Fibroblast of skin of right quadriceps (primary cell): Measurements from ENCODE around the gene MBNL3.

ENCODE experiments used
- DNase-seq: peaks from one replicate; pipeline ENCODE4 v3.0.0-alpha.2; 2013

MBNL3 gene

GRCh38 chrX:132413459-132413858, 75.4 kb downstream of the MBNL3 start:
- no peak for DNase-seq

- no peak for DNase-seq
Observed at GRCh38 chrX:132412208-132412607, 76.6 kb downstream of the MBNL3 start.

DNA sequence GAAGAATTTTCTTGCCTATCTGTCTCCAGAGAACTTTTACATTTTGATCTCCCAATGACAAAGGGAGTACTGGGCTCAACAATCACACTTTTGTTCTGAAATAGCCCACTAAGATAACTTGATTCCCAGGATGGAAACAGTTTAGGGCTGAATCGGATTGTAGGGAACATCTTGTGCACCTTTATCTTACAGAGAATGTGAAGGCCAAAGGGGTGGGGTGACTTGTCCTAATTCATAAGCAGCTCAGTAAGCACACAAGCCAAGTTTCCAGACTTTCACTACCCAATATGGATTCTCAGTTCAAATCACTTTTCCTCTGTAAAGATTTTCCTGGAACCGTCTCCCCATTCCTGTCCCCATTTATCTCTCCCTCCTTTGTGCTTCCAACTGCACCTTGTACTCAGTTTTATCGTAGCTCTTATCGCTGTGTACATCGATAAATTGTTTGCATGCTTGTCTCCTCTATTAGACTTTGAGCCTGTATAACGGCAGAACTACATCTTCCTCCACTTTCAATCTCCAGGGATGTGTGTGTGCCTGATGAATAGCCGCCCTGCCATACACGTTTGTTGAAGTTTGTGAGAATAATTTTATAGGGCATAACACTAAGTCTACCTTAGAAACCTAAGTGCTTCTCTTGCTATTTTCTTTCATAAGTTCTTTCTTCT, 77.4 kb downstream of the MBNL3 start:
- DNase-seq: no peak

DNA sequence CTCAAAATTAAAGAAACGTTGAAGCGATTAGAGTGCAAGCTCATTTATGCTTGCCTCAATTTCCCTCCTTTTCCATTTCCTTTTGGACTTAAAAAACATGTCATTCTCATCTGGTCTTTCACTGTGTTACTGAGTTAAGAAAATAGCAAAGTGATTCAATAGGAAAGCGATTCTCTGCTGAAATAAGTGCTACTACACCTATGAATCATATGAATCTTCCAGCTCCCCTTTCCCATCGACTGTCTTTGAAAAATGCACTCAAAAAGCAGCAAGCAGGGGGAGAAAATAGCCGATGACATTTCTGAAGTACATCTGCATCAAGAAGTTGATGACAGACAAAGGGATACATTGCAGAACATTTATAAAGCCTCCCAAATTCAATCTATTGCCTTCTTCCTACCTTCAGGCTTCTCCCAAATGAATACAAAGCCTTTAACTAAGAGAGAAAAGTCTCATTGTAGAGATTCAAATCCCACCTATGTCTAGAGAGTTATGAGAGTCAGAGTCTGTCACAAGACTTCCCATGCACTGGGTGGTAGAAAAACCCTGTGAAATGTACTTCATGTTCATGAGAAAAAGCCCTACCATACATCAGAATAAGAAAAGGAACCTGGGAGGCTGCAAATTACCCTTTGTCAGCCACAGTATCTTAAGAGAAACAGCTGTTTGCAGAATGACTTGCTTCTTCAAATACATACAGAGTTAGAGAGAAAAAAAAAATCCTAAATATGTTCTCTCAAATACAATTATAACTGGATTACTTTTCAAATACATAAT, 78.9 kb downstream of the MBNL3 start:
- DNase-seq: no peak

- no peak for DNase-seq
Observed at GRCh38 chrX:132407691-132408090, 81.1 kb downstream of the MBNL3 start.

GRCh38 chrX:132406106-132406505, 82.7 kb downstream of the MBNL3 start:
- DNase-seq: no peak

DNA sequence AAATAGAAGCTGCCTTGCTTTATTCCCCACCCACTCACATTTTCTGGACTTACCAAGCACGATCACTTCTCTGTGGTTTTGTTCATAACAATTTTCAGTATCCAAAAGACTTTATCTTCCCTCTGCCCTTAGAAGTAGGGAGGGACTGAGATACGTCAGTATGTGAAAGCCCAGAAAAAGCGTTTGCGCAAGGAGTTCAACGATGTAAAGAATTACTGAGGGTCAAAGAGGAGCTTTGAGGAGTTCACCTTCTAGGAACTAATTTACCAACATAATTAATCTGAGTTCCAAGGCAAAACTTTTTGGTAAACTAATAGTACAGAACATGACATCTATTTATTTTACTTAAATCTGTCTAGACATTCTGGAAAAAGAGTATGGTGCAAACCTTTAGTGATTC, 84.6 kb downstream of the MBNL3 start:
- DNase-seq: no peak

GRCh38 chrX:132401935-132402334, 86.9 kb downstream of the MBNL3 start:
- DNase-seq: peak; percentile 4

DNA sequence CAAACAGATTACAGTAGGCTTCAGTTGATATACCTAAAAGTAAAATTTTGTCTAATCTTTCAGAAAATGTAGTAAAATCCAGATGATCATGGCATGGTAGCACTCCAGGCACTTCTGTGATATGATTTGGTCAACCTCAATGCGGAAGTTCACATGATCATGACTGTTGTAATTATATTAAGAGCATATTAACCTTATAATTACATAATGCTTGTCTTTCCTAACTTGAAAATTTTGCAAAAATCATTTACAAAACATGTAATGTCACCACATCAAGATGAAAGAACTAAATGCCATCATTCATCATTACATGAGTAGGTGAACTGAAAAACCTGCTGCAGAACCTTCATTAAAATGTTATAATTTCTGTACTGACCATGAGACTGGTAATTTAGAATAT, 88.1 kb downstream of the MBNL3 start:
- no peak for DNase-seq

- DNase-seq: no peak
Observed at GRCh38 chrX:132395645-132396044, 93.2 kb downstream of the MBNL3 start.

DNA sequence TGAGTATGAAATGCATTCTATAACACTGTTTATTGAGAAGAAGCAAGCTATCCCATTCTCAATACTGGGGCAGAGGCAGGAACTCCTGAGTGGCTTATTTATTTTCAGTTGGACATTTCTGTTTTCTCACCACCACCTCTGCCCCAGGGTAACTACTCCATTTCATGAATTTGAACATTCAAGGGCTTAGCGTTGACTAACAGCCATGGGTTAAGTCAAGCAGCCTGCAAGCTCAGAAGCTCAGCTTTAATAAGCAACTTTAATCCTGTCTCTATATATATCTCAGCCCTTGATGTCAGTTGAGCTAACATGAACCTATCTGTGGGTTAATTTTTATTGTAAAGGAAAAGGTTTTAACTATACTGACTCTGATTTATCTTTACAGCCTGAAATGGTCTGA, 93.8 kb downstream of the MBNL3 start:
- no peak for DNase-seq

- no peak for DNase-seq
Observed at GRCh38 chrX:132394591-132394990, 94.2 kb downstream of the MBNL3 start.

- no peak for DNase-seq
Observed at GRCh38 chrX:132393992-132394391, 94.8 kb downstream of the MBNL3 start.

DNA sequence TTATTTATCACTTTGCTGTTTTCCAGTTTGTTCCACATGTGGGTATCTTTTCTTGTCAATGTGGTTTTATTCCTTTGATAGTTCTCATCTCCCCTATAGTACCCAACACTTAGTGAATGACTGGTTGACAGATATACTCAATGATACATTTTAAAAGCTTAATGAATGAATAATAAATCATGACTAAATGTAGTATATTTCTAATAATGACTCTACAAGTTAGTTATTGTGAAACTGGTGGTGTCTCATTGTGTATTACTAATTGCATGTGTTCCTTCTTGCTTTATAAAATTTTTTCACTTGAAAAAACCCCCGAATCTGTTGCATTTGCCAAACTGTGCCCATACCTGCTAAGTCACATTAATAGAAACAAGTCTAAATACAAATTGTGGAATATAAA, 95.4 kb downstream of the MBNL3 start:
- no peak for DNase-seq

GRCh38 chrX:132393085-132393484, 95.8 kb downstream of the MBNL3 start:
- no peak for DNase-seq

- DNase-seq: no peak
Observed at GRCh38 chrX:132390792-132391191, 98.0 kb downstream of the MBNL3 start.

DNA sequence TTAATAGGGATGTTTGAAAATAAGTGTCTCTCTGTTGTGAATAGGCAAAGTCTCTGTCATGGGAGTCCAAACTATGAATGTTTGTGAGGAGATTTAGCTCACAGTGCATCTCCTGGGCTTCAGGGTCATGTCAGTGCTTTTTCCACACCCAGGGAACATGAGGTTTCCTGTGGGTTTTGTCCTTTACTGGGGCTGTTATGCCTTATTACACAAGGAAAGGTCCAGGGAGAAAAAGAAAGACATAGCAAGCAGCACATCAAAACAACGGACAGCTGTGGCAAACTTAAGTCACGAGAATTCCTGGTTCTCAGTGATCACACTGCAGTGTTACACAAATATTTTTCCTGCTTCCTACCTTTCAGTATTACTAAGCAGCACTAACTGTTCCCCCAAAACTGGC, 99.4 kb downstream of the MBNL3 start:
- DNase-seq: no peak

DNA sequence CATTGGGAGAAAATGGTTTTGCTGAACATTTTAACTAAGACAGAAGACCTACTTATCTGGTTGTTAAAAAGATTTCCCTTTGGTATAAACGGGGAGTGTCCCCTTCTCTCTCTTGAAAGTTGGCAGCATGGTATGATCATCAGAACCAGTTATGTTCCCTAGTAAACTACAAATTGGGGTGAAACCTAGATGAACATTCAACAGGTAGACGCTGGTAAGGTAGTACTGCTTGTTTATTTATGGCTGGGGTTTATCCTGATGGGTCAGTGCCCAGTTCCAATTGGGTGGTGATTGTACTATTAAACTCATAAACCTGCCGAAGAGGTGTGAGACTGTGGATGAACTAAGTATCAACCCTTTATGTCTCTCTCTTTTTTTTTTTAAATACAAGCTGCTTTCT, 100.5 kb downstream of the MBNL3 start:
- no peak for DNase-seq

DNA sequence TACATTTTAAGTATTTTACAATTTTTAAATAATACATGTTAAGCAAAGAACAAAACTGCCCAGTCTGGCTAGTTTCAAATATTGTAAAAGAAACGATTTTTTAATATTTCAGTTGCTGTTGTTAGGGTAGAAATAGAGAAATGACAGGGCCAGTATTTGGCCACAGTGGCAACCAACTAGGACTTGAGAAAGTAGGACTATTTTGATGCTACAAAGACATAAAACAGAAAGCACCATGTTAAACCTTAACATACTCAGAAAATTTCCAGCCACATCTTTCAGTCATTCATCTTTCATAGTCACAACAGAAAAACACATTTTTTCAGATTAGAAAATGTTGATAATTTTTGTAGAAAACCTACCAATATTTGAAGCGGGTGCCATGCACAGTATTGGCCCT, 104.5 kb downstream of the MBNL3 start:
- DNase-seq: no peak

DNA sequence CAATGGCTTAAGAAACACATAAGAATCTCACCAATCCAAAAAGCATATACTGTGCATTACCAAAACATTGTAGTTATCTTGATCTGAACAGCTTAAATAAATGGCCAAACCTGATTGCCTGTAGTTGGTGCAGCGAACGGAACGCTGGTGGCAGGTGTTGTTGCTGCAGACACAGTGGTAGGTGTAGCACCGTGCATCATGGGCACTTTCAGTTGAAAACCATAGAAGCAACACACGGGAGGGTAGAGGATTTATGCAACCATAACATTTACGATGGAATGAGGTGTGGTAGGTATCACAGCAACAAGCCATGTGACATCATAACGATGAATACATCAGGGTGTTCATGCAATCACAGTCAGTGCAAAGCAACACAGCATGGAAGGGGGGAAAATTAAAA, 106.8 kb downstream of the MBNL3 start:
- DNase-seq: no peak

DNA sequence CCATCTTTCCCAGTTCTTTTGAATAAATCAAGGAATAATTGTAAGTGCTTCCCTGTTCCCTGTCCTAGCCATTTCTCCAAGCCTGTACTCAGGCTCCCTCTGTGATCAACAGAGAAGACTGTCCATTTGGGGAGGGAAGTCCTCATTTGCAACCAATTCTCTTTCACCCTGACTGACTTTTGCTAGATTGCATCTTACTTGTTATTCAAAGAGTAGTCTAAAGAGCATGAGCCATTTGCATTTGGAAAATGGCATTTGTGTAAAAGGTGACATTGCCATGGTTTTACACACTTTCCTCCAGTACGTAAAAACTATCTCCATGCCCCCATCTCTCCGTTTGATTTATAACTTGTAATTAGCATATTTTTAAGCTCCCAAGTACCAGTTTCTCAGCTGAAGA, 110.6 kb downstream of the MBNL3 start:
- DNase-seq: no peak

GRCh38 chrX:132375941-132376340, 112.9 kb downstream of the MBNL3 start:
- no peak for DNase-seq

DNA sequence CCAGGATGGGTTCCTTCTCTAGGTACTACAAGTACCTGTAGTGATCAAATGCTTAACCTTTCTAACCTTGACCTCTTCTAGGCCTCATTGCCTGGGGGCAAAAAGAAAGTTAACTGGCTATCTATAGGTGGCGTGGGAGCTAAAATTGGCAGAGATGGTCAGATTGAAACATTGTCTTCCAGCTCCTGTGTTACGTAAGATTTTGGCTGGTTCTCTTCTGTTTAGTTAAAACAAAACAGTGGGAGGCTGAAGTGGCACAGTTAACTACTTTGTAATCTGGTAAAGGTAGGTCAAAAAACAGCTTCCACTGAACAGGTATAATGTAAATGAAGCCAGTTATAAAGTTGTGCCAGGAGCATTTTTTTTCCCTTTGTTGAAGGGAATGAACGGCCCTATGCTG, 115.2 kb downstream of the MBNL3 start:
- no peak for DNase-seq

DNA sequence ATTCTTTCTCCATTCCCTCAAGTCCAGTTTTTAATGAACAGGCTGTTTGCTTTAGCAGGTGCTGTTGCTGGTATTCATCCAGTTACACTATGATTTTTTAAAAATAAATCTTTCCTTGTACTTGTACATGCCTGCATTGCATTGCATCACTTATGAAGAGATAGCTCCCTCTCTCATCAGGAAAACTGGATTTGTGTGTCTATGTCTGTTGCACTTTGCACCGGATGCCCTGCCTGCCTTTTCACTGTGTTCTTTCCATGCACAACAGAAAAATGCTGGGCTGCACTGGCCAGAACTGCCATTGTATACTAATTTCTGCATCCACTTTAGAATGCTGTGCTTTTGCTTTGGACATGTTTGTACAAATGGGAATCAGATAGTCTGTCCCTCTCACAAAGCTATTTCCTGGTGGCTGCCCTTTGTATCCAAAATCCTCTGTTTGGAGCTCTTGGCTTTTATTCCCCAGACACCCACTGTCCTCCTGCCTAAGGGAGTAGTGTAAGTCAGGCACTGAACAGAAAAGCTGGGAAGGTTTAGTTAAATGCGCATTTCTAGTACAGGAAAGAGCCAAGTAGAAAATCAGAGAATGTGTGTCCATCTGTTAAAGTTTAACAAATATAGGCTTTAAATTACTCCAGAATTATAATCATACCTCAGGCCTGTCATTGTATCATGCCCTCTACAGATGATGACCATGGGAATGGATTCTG, 119.1 kb downstream of the MBNL3 start:
- no peak for DNase-seq
